ENCODE data around the gene COL4A1. TPM values are rescaled to one million over a fixed set of nuclear protein-coding genes. Genes with fewer than 3 reads are reported as not detected.

COL4A1 gene
- under 1 TPM; 0.06 to 0.12 TPM for total RNA-seq

DNA sequence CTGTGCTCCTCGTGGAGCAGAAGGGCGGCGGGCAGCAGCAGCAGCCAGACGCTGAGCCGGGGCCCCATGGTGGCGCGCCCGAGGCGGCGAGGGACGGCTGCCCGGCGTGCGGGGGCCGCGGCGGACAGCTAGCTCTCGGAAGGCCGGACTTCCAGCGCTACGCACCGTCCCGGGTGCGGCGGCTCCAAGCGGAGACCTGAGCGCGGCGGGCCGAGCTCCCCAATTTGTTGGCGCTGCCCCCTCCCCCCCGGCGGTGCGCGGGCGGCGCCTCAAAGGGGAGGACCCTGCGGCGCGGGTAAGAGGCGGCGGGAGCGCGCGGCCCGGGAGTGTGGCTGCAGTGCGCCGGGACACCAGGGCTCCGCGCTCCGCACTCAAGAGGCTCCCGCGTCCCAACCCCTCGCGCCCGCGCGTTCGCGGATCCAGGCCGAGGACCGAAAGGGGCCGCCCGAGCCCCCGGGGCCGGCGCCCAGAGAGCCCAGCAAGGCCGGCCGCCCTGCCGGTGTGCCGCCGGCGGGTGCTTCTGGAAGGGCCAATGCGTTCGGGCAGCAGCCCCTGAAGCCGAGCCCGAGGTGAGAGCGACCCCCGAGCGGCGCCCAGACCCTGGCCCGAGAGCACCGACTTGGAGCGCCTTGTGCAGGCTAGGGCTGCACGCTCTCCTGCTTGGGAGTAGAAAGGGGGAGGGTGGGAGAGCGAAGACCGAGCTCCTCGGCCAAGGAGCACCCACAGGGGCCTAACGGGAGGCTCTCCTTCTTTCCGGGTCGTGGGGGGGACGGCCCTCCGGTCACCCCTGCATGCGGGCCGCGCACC is at the start of gene COL4A1, which contains the start of gene COL4A2:
Gene COL4A1 (minus strand): TSS at position 198 of the 807 bp plus-strand sequence. CDS start 130 bp downstream, at position 68.
Gene COL4A2 (plus strand): TSS at position 325 of the 807 bp plus-strand sequence. CDS start 620 bp downstream, outside the sequence.
- no peak within 1 kb of the TSS for H3K27ac Mint-ChIP-seq
- H3K9me3 Mint-ChIP-seq, result no peaks in the 10 kb centered on the region
- ChIA-PET CTCF (no interaction called here), POLR2A (no interaction called here)
- H3K4me1 Mint-ChIP-seq, result peaks cover 3% of the 10 kb centered on the region
- H3K27me3 Mint-ChIP-seq, result peaks cover 79% of the 10 kb centered on the region
- H3K36me3 Mint-ChIP-seq (ENCODE audit: low read depth), result no peaks in the 10 kb centered on the region
- no peak within 1 kb of the TSS for H3K4me3 Mint-ChIP-seq
- no peak for DNase-seq

DNA sequence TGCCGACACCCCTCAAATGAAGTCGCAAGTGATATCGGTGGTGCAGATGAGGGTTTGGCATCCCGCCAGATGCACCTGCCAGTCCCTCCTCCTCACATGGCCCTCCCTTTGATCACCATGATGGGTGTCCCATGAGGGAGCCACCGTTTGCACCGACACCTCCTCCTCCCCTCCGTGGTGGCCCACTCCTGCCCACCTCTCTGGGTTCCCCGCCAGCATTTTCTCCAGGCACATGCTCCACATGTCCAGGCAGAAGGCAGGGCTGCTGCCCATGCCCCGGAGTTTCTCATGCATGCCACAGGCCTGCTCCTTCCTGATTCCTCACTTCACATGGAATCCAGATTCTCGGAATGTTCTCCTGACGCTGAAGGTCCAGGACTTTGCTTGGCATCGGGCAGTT is 49.4 kb upstream of the COL4A1 start:
- H3K27me3 Mint-ChIP-seq, result no peaks in the 10 kb centered on the region
- H3K4me3 Mint-ChIP-seq, result no peak overlapping the region
- ChIA-PET CTCF (no interaction called here), POLR2A (no interaction called here)
- H3K36me3 Mint-ChIP-seq (ENCODE audit: low read depth), result no peaks in the 10 kb centered on the region
- H3K4me1 Mint-ChIP-seq, result no peaks in the 10 kb centered on the region
- DNase-seq, result no peak
- H3K9me3 Mint-ChIP-seq, result no peaks in the 10 kb centered on the region
- no peak overlapping the region for H3K27ac Mint-ChIP-seq

DNA sequence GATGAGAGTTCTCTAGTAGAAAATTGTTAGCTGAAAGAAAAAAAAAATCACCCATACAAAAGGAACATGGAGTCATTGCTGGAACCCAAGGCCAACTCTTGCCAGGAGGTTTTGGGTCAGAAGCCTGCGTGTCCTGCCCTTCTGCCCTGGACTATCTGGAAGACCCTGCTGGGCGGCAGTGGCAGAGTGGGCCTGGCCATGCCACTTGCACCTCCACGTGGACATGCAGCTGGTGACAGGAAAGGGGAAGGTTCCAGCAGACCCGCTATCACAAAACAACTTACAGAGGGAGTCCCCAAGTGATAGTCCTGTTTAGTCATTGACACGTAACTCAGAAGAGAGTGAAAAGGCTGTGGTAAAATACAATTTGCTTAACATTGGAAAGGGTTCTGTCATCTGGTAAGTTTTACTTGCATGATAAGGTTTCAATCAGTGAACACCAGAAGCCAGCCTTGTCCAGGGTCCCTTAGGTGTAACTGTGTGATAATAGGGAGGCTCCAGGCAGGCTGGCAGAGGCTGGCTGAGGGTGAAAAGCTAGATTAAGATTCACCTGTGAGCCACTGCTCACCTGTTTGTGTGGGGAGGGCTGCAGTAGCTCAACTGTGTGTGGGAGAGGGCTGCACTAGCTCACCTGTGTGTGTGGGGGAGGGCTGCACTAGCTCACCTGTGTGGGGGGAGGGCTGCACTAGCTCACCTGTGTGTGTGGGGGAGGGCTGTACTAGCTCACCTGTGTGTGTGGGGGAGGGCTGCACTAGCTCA is 47.9 kb upstream of the COL4A1 start:
- Mint-ChIP-seq H3K9me3 (no peaks in the 10 kb centered on the region), H3K4me1 (no peaks in the 10 kb centered on the region), H3K27ac (no peak overlapping the region), H3K36me3 (ENCODE audit: low read depth) (no peaks in the 10 kb centered on the region), H3K4me3 (no peak overlapping the region), H3K27me3 (peaks cover 4% of the 10 kb centered on the region)
- ChIA-PET POLR2A (no interaction called here), CTCF (interaction anchor here (0.6 kb wide), 1 partner anchor 21 kb away, joined by 3 read pairs; no protein-coding TSS in a partner anchor)
- no peak for DNase-seq

GRCh38 chr13:110354123-110354627 is 47.2 kb upstream of the COL4A1 start:
- Mint-ChIP-seq H3K9me3 (no peaks in the 10 kb centered on the region), H3K36me3 (ENCODE audit: low read depth) (no peaks in the 10 kb centered on the region), H3K27me3 (peaks cover 9% of the 10 kb centered on the region), H3K27ac (no peak overlapping the region), H3K4me1 (no peaks in the 10 kb centered on the region), H3K4me3 (no peak overlapping the region)
- DNase-seq, result no peak
- POLR2A ChIA-PET, result no interaction called here
- CTCF ChIA-PET, result interaction anchor here (0.6 kb wide), 1 partner anchor 20 kb away, joined by 3 read pairs; no protein-coding TSS in a partner anchor

DNA sequence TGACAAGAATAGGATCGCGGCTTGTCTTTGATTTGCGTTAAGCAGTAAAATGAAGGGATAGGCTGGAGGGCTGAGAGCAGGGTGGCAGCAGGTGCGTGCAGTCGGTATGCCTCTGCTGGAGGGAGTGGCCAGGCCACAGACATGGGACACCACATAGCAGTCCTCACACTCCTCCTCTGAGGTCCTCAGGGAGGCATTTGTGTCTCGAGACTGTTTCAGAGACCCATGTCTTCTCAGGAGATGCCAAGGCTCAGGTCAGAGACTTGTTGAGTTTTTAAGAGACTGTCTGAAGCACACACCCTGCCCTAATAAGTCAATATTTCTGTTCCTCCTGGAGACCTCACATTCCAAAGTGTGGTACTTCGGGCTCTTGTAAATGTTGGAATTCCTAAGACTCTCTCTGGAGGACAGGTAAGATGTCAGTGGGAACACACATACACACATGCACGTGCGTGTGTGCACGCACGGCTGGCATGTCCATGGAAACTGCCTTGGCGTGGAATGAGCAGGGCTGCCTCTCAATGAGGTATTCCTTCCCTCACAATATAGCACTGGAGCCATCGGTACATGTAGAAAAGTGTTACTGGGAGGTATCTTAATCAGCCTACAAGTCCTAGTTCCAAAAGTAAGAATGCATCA is 46.5 kb upstream of the COL4A1 start:
- Mint-ChIP-seq H3K4me3 (no peak overlapping the region), H3K27ac (no peak overlapping the region), H3K4me1 (no peaks in the 10 kb centered on the region), H3K36me3 (ENCODE audit: low read depth) (no peaks in the 10 kb centered on the region), H3K27me3 (peaks cover 10% of the 10 kb centered on the region), H3K9me3 (no peaks in the 10 kb centered on the region)
- DNase-seq, result no peak
- CTCF ChIA-PET, result no interaction called here
- POLR2A ChIA-PET, result no interaction called here

- H3K27ac Mint-ChIP-seq, result no peak overlapping the region
- H3K4me1 Mint-ChIP-seq, result no peaks in the 10 kb centered on the region
- ChIA-PET CTCF (no interaction called here), POLR2A (no interaction called here)
- no peak overlapping the region for H3K4me3 Mint-ChIP-seq
- H3K9me3 Mint-ChIP-seq, result no peaks in the 10 kb centered on the region
- H3K27me3 Mint-ChIP-seq, result peaks cover 10% of the 10 kb centered on the region
- no peak for DNase-seq
- no peaks in the 10 kb centered on the region for H3K36me3 Mint-ChIP-seq (ENCODE audit: low read depth)
Observed at GRCh38 chr13:110352735-110353134, 45.8 kb upstream of the COL4A1 start.

DNA sequence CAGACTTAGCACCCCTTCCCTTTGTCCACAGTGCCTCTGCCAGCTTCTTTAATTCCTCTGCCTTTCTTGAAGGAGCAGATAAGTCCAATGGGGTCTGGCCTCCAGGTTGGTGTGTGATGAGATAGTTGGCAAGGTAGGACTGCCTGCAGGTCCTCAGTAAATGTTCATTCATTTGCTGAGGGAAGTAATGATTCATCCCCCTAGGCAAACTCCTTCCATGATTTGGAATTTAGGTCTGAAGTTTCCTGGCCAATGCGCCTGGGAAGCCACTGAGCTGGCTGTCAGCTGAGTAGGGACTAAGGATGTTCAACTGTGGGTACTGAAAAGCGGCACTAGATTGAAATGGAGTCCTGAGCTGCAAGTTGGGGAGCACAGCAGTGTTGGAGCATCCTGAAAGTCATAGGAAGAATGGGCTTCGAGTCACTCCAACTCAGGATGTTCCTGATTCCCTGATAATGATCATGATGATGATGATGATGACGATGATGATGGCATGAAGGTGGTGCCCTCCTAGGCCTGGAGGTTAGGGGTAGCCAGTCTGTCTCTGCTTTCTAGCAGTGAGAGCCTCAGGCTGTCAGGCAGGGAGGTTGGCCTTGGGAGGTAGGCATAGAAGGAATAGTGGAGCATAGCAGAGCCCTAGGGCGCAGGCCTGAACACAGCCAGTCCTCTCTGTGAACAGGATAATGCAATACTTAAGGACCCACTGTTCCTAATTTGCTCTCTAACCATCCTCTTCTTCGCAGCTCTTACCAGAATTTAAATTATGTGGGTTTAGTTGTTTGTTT is 44.9 kb upstream of the COL4A1 start:
- Mint-ChIP-seq H3K4me3 (no peak overlapping the region), H3K9me3 (no peaks in the 10 kb centered on the region), H3K4me1 (no peaks in the 10 kb centered on the region), H3K36me3 (ENCODE audit: low read depth) (no peaks in the 10 kb centered on the region), H3K27me3 (peaks cover 10% of the 10 kb centered on the region), H3K27ac (no peak overlapping the region)
- ChIA-PET CTCF (no interaction called here), POLR2A (no interaction called here)
- no peak for DNase-seq

DNA sequence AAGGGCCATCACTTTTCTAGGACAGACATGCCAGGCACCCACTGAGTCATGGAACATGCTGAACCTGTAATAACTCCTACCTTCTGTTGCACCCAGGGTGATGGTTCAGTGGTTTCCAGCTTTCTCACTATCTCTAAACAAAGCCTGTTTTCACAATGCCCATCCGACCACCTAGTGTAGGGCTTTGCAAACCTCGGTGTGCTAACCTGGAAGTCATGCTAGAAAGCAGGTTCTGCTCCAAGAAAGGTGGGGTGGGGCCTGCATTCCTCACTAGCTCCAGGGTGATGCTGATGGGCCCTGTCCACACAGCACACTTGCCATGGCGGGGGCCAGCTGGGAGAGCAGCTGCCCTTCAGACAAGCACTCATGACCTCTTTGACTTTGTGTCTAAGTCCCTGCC is 43.6 kb upstream of the COL4A1 start:
- no peak overlapping the region for H3K4me3 Mint-ChIP-seq
- ChIA-PET POLR2A (no interaction called here), CTCF (no interaction called here)
- no peaks in the 10 kb centered on the region for H3K36me3 Mint-ChIP-seq (ENCODE audit: low read depth)
- no peaks in the 10 kb centered on the region for H3K4me1 Mint-ChIP-seq
- DNase-seq, result no peak
- no peaks in the 10 kb centered on the region for H3K9me3 Mint-ChIP-seq
- no peak overlapping the region for H3K27ac Mint-ChIP-seq
- H3K27me3 Mint-ChIP-seq, result peaks cover 10% of the 10 kb centered on the region

DNA sequence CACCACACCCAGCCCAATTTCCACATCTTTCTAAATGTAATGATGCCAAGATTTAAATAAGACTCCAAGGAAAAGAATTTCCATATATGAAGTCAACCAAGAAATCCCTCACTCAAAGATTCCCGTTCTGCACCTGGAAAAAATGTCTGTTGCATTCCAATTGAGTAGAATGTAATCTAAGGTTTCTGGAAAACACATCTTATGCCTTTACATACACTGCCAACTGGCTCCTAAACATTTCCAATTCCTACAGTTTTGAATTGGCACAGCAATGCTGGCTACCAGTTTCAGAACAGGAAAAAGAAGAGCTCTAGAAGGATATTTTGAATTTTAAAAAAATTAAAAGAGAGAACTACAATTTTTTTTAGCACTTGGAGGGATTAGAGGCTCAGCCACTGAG is 43.1 kb upstream of the COL4A1 start:
- POLR2A ChIA-PET, result no interaction called here

DNA sequence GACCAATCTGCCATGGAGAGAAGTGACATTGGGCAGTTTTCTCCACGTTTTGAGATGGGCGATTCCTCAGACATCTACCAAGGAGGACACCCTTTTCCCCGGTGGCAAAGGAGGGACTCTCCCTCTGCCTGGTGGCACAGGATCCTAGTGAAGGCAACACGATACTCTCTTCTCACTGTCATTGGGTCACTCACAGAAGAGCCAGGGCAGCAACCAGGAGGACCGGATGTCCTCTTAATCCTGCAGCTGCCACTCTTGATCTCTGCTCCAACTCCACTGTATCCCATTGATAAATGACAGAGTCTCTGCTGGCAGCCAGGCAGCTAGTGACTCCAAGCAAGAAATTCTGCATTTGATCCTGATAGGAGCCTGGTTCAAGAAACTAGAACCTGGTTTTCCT is 42.3 kb upstream of the COL4A1 start:
- Mint-ChIP-seq H3K4me3 (no peak overlapping the region), H3K9me3 (no peaks in the 10 kb centered on the region), H3K4me1 (no peaks in the 10 kb centered on the region), H3K27me3 (peaks cover 14% of the 10 kb centered on the region), H3K27ac (no peak overlapping the region), H3K36me3 (ENCODE audit: low read depth) (no peaks in the 10 kb centered on the region)
- POLR2A ChIA-PET, result no interaction called here
- DNase-seq, result no peak
- CTCF ChIA-PET, result no interaction called here

More for the DNA sequence above, 43.1 kb upstream of the COL4A1 start:
- Mint-ChIP-seq H3K9me3 (no peaks in the 10 kb centered on the region), H3K4me3 (no peak overlapping the region), H3K27me3 (peaks cover 10% of the 10 kb centered on the region), H3K36me3 (ENCODE audit: low read depth) (no peaks in the 10 kb centered on the region), H3K27ac (no peak overlapping the region), H3K4me1 (no peaks in the 10 kb centered on the region)
- no peak for DNase-seq
- CTCF ChIA-PET, result no interaction called here

- ChIA-PET CTCF (no interaction called here), POLR2A (no interaction called here)
- H3K27ac Mint-ChIP-seq, result no peak overlapping the region
- H3K27me3 Mint-ChIP-seq, result peaks cover 18% of the 10 kb centered on the region
- H3K9me3 Mint-ChIP-seq, result no peaks in the 10 kb centered on the region
- no peaks in the 10 kb centered on the region for H3K36me3 Mint-ChIP-seq (ENCODE audit: low read depth)
- H3K4me1 Mint-ChIP-seq, result no peaks in the 10 kb centered on the region
- no peak overlapping the region for H3K4me3 Mint-ChIP-seq
- no peak for DNase-seq
Observed at GRCh38 chr13:110348309-110349105, 41.5 kb upstream of the COL4A1 start.
